Stimulated activated CD8-positive, alpha-beta memory T cell treated with anti-CD3 and anti-CD28 coated beads, Interleukin-7, amount 100 ng/mL, for 1 hour (primary cell): ENCODE measurements around the gene OR2B2.

ENCODE experiments used
- DNase-seq, 2 donors: peaks; one replicate each; pipeline ENCODE4 v3.0.0-alpha.2; 2020; ENCODE audit warnings: low read depth in 2 of 2

The OR2B2 gene

DNA sequence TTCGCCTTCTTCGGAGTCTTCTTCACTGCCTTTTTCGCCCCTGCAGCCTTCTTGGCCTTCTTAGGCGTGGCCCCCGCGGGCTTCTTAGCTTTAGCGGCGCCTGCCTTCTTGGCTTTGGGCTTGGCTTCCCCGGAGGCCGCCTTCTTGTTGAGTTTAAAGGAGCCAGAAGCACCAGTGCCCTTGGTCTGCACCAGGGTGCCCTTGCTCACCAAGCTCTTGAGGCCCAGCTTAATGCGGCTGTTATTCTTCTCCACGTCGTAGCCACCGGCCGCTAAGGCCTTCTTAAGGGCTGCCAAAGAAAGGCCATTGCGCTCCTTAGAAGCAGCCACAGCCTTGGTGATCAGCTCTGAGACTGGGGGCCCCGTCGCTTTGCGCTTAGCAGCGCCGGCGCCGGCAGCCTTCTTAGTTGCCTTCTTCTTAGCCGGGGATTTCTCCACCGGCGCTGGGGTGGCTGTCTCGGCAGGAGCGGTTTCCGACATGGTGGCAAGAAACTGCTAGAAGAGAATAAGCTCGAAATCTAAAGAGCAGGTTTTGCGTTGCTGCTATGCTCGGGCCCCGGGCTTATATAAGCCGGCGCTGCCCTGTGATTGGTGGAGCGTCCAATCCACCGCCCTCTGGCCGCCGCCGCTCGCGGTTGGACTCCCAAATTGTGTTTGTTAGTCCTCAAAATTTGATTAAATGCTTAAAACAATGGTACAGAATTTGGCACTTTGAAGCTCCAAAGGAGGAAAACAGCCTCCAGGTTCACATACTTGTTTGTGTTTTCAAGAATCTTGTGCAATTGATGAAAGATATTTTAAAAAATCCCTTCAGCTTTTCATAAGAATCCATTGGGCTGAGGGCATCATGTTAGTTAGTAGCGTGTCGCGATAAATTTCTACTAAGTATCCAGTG, 44.9 kb downstream of the OR2B2 start:
- peak in 1 of 2 donors; percentile 27 for DNase-seq

DNA sequence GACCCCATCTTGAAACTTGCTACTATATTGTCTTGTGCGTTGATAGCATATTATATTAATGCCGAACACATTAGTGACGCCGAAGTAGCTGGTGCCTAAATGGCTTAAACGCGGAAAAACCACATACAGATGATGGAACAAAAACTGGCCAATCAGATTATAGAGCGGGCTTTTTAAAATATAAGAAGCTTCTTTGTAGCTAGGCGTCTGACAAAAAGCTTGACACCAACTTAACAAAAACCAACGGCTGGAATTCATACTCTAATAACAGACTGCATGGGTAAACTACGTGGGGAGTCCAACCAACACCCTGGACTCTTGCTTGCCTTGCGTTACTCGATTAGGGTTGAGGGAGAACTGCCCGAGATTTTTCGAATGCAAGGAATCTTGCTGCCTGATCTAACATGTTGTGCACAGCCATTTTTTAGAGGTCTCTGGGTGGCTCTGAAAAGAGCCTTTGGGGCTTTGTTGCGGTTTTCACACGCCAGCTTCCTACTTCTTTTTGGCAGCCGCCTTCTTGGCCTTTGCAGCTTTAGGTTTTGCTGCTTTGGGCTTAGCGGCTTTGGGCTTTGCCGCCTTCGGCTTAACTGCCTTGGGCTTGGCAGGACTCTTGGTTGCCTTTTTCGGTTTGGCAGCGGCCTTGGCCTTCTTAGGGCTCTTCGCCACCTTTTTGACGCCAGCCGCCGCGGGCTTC, 45.7 kb downstream of the OR2B2 start:
- DNase-seq: peak in 1 of 2 donors; percentile 11

- DNase-seq: no peak
These were observed 46.3 kb downstream of the OR2B2 start for GRCh38 chr6:27865850-27866356.

DNA sequence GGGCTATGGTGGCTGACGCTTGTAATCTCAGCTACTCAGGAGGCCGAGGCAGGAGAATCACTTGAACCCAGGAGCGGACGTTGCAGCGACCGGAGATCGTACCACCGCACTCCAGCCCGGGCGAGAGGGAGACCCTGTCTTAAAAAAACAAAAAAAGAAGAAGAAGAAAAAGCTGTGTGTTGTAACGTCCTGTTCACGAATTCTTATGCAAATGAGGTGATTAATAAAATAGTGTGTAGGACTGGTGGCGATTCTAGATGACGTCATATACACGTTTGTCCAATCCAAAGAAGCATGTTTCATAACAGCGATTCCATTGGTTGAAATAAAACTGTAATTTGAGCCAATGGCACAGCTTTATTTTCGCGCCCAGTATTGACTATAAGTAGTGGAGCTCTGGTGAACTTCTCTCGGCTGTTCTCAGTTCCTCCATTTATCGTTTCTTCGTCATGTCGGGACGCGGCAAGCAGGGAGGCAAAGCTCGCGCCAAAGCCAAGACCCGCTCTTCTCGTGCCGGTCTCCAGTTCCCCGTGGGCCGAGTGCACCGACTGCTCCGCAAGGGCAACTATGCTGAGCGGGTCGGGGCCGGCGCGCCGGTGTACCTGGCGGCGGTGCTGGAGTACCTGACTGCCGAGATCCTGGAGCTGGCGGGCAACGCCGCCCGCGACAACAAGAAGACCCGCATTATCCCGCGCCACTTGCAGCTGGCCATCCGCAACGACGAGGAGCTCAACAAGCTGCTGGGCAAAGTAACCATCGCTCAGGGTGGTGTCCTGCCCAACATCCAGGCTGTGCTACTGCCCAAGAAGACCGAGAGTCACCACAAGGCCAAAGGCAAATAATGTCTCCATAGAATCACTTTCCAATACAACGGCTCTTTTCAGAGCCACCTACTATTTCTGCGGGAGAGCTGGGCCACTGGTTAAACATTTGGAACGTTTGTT, 47.0 kb downstream of the OR2B2 start:
- peak in 1 of 2 donors; percentile 5 for DNase-seq

DNA sequence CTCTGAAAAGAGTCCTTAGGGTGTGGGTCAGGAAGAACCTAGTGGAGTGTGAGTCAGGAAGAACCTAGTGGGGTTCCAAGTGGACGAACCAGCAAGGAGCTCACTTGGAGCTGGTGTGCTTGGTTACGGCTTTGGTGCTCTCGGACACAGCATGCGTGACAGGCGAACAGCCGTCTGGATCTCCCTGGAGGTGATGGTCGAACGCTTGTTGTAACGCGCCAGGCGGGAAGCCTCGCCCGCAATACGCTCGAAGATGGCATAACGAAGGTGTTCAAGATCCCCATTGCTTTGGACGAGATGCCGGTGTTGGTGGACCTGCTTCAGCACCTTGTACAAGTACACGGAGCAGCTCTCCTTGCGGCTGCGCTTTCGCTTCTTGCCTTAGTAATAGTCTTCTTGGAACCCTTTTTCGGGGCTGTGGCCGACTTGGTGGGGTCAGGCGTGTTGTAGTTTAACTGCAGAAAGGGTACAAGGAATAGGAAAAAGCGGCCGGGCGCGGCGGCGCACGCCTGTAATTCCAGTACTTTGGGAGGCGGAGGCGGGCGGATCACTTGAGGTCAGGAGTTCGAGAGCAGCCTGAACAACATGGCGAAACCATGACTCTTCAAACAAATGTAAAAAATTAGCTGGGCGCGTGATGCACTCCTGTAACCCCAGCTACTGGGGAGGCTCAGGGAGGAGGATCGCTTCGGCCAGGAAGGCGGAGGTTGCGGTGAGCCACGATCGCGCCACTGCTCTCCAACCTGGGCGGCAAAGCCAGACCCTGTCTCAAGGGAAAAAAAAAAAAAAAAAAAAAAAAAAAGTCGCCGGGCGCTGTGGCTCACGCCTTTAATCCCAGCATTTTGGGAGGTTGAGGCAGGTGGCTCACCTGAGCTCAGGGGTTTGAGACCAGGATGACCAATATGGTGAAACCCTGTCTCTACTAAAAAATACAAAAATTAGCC, 48.0 kb downstream of the OR2B2 start:
- no peak for DNase-seq

GRCh38 chr6:27862396-27863066, 49.7 kb downstream of the OR2B2 start:
- DNase-seq: no peak

GRCh38 chr6:27861861-27862260, 50.3 kb downstream of the OR2B2 start:
- DNase-seq: no peak

- no peak for DNase-seq
These were observed 50.8 kb downstream of the OR2B2 start for GRCh38 chr6:27861276-27861840.
